Prostate gland (tissue), 2 donors: ENCODE measurements around the gene UGGT1. TPM values are rescaled to one million over a fixed set of nuclear protein-coding genes. Genes with fewer than 3 reads are reported as not detected.

ENCODE experiments used
- DNase-seq: peaks from one replicate; pipeline ENCODE4 v3.0.0-alpha.2; 2019; ENCODE audit warnings: low spot score
- H3K27ac ChIP-seq, 2 donors: fragments of 200-600 bp; sonication (generic); 2 replicates each; pipeline ENCODE4 v1.5.1; 2017 to 2019
- H3K27me3 ChIP-seq: fragments of 200-600 bp; sonication (generic); replicated peaks from 2 replicates; pipeline ENCODE4 v1.5.1; 2019; ENCODE audit not compliant: insufficient read depth
- H3K36me3 ChIP-seq, 2 donors: fragments of 200-600 bp; sonication (generic); 1 replicate in 1 of 2; 2 replicates in 1 of 2; pipeline versions ENCODE4 v1.5.1 to v1.8.1; 2017 to 2019
- H3K4me1 ChIP-seq: fragments of 200-600 bp; sonication (generic); replicated peaks from 2 replicates; pipeline ENCODE4 v1.5.1; 2019
- H3K4me3 ChIP-seq, 2 donors: fragments of 200-600 bp; sonication (generic); 2 replicates each; pipeline ENCODE4 v1.5.1; 2017 to 2019
- H3K9me3 ChIP-seq: fragments of 200-600 bp; sonication (generic); 2 replicates; pipeline ENCODE4 v1.5.1; 2017
- CTCF ChIP-seq, 4 experiments: fragments of 200-600 bp in 2 of 4; fragments of 450-650 bp in 2 of 4; sonication (generic) in 2 of 4; IDR thresholded peaks; 1 replicate in 3 of 4; 2 replicates in 1 of 4; pipeline ENCODE4 v1.5.1; 2016 to 2019; ENCODE audit warnings: antibody characterized with exemption in 4 of 4, mild to moderate bottlenecking in 2 of 4, moderate library complexity in 2 of 4
- POLR2A ChIP-seq: fragments of 450-650 bp; IDR thresholded peaks from one replicate; pipeline ENCODE4 v1.6.1; 2016; ENCODE audit warnings: antibody characterized with exemption, mild to moderate bottlenecking
- POLR2AphosphoS5 ChIP-seq: sonication (generic); formaldehyde crosslinking; IDR thresholded peaks from one replicate; pipeline ENCODE4 v1.6.1; 2017; ENCODE audit warnings: antibody characterized with exemption
- WGBS: methylation state at CpG from one replicate; pipeline ENCODE4 v1.1.5; 2018; 5-methylcytosine and 5-hydroxymethylcytosine counted together
- intact Hi-C: fragments of 100-400 bp; cut with DNase I; formaldehyde crosslinking; loops from one replicate; pipeline ENCODE4 v1.14.2; 2022
- total RNA-seq, 2 donors: library from RNA; depleted of rRNA; stranded (reverse); fragments of >200 nt; gene quantifications; one replicate each; pipeline ENCODE4 v1.1.0, GENCODE V29; 2016

UGGT1 gene
- total RNA-seq, 2 donors from 2014 or later = 34.7 to 45.2 TPM

- Histone ChIP-seq H3K4me3 (no peak overlapping the region), H3K4me1 (no peaks in the 10 kb centered on the region), H3K27me3 (no peaks in the 10 kb centered on the region), H3K36me3 (no peaks in the 10 kb centered on the region), H3K9me3 (no peaks in the 10 kb centered on the region), H3K27ac (no peak overlapping the region)
- WGBS = 90% methylated on average over 1 of the region's 1 CpG
- no peak for DNase-seq
- intact Hi-C loops = no loop called here
- no peak for TF ChIP-seq CTCF (IDR thresholded peaks at IDR 0.05)
- TF ChIP-seq POLR2AphosphoS5 = no peak
- no peak for TF ChIP-seq POLR2A
Observed at GRCh38 chr2:128103407-128103806, 12.4 kb downstream of the UGGT1 start.

GRCh38 chr2:128105072-128105471 is 14.1 kb downstream of the UGGT1 start:
- no peaks in the 10 kb centered on the region for H3K4me1 ChIP-seq
- WGBS = 97% methylated on average over 4 of the region's 4 CpGs
- TF ChIP-seq POLR2AphosphoS5 = no peak
- no peak for TF ChIP-seq POLR2A
- TF ChIP-seq CTCF (IDR thresholded peaks at IDR 0.05) = no peak
- no peak overlapping the region for H3K4me3 ChIP-seq
- H3K27ac ChIP-seq = no peak overlapping the region
- intact Hi-C loops = no loop called here
- no peaks in the 10 kb centered on the region for H3K27me3 ChIP-seq
- H3K9me3 ChIP-seq = no peaks in the 10 kb centered on the region
- no peaks in the 10 kb centered on the region for H3K36me3 ChIP-seq
- no peak for DNase-seq

GRCh38 chr2:128108166-128108565 is 17.2 kb downstream of the UGGT1 start:
- H3K27me3 ChIP-seq = no peaks in the 10 kb centered on the region
- H3K9me3 ChIP-seq = no peaks in the 10 kb centered on the region
- 83% methylated on average over 1 of the region's 1 CpG for WGBS
- intact Hi-C loops = no loop called here
- no peak for TF ChIP-seq POLR2A
- no peak for TF ChIP-seq CTCF (IDR thresholded peaks at IDR 0.05)
- TF ChIP-seq POLR2AphosphoS5 = no peak
- no peak overlapping the region for H3K4me3 ChIP-seq
- no peak overlapping the region for H3K27ac ChIP-seq
- no peak for DNase-seq
- H3K36me3 ChIP-seq = no peaks in the 10 kb centered on the region
- H3K4me1 ChIP-seq = no peaks in the 10 kb centered on the region

GRCh38 chr2:128109243-128109642 is 18.2 kb downstream of the UGGT1 start:
- WGBS = 95% methylated on average over 4 of the region's 4 CpGs
- intact Hi-C loops = no loop called here
- Histone ChIP-seq H3K36me3 (no peaks in the 10 kb centered on the region), H3K9me3 (no peaks in the 10 kb centered on the region), H3K4me1 (no peaks in the 10 kb centered on the region), H3K27me3 (no peaks in the 10 kb centered on the region), H3K27ac (no peak overlapping the region), H3K4me3 (no peak overlapping the region)
- TF ChIP-seq POLR2AphosphoS5 = no peak
- TF ChIP-seq CTCF (IDR thresholded peaks at IDR 0.05) = no peak
- TF ChIP-seq POLR2A = no peak
- DNase-seq = no peak

- Histone ChIP-seq H3K4me3 (no peak overlapping the region), H3K9me3 (no peaks in the 10 kb centered on the region), H3K27me3 (no peaks in the 10 kb centered on the region), H3K36me3 (no peaks in the 10 kb centered on the region), H3K27ac (no peak overlapping the region), H3K4me1 (no peaks in the 10 kb centered on the region)
- no peak for TF ChIP-seq CTCF (IDR thresholded peaks at IDR 0.05)
- TF ChIP-seq POLR2A = no peak
- TF ChIP-seq POLR2AphosphoS5 = no peak
- intact Hi-C loops = no loop called here
- DNase-seq = no peak
- WGBS = 83% methylated on average over 8 of the region's 8 CpGs
Observed at GRCh38 chr2:128115921-128116623, 25.1 kb downstream of the UGGT1 start.
